GM18907 (cell line): ENCODE data around the gene TMEM101.
"Not testable (repeated sequence)": the region's sequence is repeated elsewhere in the genome, so short reads cannot be mapped to it uniquely, and the experiment has no call there.

Experiments used
- ATAC-seq: cut with Tn5 transposase; IDR thresholded peaks from one replicate; pipeline ENCODE4 v1.9.1; 2021; ENCODE audit warnings: mild to moderate bottlenecking, moderate library complexity; ENCODE audit not compliant: unreplicated experiment

TMEM101 gene

GRCh38 chr17:43976963-43977837, 37.6 kb downstream of the TMEM101 start:
- ATAC-seq: no peak

GRCh38 chr17:43975898-43976297, 38.9 kb downstream of the TMEM101 start:
- no peak for ATAC-seq

- no peak for ATAC-seq
Observed at GRCh38 chr17:43974382-43975266, 40.1 kb downstream of the TMEM101 start.

- not testable (repeated sequence) for ATAC-seq
Observed at GRCh38 chr17:43972444-43973212, 42.1 kb downstream of the TMEM101 start.

GRCh38 chr17:43971436-43971835, 43.3 kb downstream of the TMEM101 start:
- not testable (repeated sequence) for ATAC-seq

GRCh38 chr17:43970366-43970765, 44.4 kb downstream of the TMEM101 start:
- ATAC-seq: no peak

- no peak for ATAC-seq
Observed at GRCh38 chr17:43967251-43967875, 47.4 kb downstream of the TMEM101 start.

- ATAC-seq: no peak
Observed at GRCh38 chr17:43966276-43966675, 48.5 kb downstream of the TMEM101 start.

- no peak for ATAC-seq
Observed at GRCh38 chr17:43962479-43962878, 52.3 kb downstream of the TMEM101 start.

GRCh38 chr17:43961954-43962353, 52.8 kb downstream of the TMEM101 start:
- ATAC-seq: no peak

- not testable (repeated sequence) for ATAC-seq
Observed at GRCh38 chr17:43961292-43961691, 53.5 kb downstream of the TMEM101 start.
